ENCODE results near the gene RAB27A.

GRCh38 chr15:55270291-55270690 is 19.3 kb downstream of the RAB27A start:
- no peak for TF ChIP-seq EZH2 (IDR thresholded peaks at IDR 0.05; ENCODE audit: low read depth)
- TF ChIP-seq CTCF (conservative IDR thresholded peaks at IDR 0.05): no peak

Data from PC-9 (cell line).